Stimulated activated CD4-positive, alpha-beta T cell treated with anti-CD3 and anti-CD28 coated beads, Interleukin-4, amount 100 ng/mL, for 24 hours (primary cell): ENCODE measurements around the gene MCTP1.

Experiments
- DNase-seq: peaks from one replicate; pipeline ENCODE4 v3.0.0-alpha.2; 2020

Gene MCTP1

GRCh38 chr5:94690778-94691177 is 594.1 kb downstream of the MCTP1 start:
- no peak for DNase-seq

GRCh38 chr5:94689908-94690307 is 595.0 kb downstream of the MCTP1 start:
- DNase-seq = no peak

- no peak for DNase-seq
Observed at GRCh38 chr5:94682814-94683520, 601.9 kb downstream of the MCTP1 start.

GRCh38 chr5:94675965-94676618 is 608.8 kb downstream of the MCTP1 start:
- no peak for DNase-seq

- no peak for DNase-seq
Observed at GRCh38 chr5:94674490-94675382, 610.2 kb downstream of the MCTP1 start.

- DNase-seq = no peak
Observed at GRCh38 chr5:94672746-94673145, 612.1 kb downstream of the MCTP1 start.

- no peak for DNase-seq
Observed at GRCh38 chr5:94670726-94671125, 614.2 kb downstream of the MCTP1 start.

- DNase-seq = no peak
Observed at GRCh38 chr5:94667937-94668336, 617.0 kb downstream of the MCTP1 start.

- DNase-seq = no peak
Observed at GRCh38 chr5:94661086-94661485, 623.8 kb downstream of the MCTP1 start.

- DNase-seq = no peak
Observed at GRCh38 chr5:94660506-94660905, 624.4 kb downstream of the MCTP1 start.

- no peak for DNase-seq
Observed at GRCh38 chr5:94658272-94658671, 626.6 kb downstream of the MCTP1 start.
